Fibroblast of the conjunctiva (primary cell): ENCODE results near the gene KLHL2.
"Not testable (repeated sequence)": the region's sequence is repeated elsewhere in the genome, so short reads cannot be mapped to it uniquely, and the experiment has no call there.

Experiments
- DNase-seq: peaks from one replicate; pipeline ENCODE4 v3.0.0-alpha.2; 2010; ENCODE audit warnings: low read depth

KLHL2 gene

DNA sequence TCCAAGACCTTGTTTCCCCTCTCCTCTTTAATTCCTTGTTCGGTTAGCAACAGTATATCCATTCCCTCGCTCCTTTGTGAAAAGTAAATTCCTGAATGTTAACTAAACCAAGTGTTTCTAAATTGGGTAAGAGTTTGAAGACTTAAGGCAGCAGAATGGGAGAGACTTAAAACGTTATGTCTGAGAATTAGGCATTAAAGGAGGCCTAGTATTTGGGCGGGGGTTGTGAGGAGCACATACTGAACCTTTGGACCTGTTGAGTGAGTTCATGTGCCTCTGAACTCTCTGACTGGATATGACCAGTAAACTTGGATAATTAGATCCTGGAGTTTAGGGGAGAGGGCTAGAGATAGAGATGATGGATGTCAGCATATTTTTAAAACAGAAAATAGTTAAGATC, 121.3 kb downstream of the KLHL2 start:
- no peak for DNase-seq

DNA sequence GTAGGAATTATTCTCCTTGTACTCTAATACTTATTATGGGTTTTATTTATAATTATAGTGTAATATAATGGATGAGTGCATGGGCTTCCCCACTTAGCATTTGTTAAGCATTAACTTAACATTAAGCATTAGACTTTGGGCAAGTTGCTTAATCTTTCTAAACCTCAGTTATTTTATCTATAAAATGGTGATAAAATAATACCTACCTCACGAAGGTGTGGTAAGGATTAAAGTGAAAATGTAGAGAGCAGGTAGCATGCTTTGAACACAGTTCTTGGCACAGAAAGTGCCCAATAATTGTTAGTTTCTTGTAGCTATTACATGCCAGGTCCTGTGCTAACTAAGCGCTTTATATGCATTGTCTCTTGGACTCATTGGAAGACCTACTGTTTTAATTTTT, 122.7 kb downstream of the KLHL2 start:
- no peak for DNase-seq

DNA sequence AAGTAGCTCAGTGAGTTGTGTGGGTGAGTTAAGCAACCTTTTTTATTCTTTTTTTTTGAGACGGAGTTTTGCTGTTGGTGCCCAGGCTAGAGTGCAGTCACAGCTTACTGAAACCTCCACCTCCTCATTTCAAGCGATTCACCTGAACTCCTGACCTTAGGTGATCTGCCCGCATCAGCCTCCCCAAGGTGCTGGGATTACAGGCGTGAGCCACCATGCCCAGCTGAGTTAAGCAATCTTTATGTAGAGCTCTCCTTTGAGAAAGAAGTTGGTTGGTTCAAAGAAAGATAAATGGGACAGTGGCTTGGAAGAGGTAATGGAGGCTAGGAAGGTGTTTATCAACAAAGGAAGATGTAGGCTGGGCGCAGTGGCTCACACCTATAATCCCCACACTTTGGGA, 123.3 kb downstream of the KLHL2 start:
- DNase-seq, result no peak

DNA sequence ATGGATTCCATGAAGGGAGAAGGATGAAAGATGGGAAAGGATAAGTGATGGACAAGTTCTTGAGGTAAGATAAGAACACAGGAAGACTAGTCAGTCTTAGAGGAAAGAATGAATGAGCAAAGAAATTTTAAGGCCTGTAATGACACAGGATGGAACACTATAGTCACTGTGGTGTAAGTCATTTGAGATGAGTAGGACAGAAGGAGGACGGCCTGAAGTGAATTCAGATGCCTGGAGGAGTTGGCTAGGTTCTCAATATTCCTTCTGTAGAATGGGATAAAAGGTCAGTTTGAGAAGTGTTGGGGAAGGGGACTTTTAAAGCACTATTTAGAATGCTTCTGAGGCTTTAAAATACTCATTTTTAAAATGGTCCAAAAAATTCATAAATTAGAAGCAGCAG, 124.0 kb downstream of the KLHL2 start:
- DNase-seq, result no peak

DNA sequence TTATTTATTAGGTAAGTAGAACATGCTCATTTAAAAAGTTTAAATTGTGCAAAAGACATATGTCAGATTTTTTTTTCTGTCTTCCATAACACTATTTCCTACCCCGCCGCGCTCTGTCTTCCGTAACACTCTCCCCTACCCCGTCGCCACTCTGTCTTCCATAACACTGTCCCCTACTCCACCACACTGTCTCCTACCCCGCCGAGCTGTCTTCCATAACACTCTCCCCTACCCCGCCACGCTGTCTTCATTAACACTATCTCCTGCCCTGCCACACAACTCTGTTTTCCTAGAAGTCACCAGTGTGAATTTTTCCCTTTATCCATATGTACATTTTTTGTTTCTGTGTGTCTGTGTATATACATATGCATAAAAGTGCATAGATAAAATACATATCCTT, 124.5 kb downstream of the KLHL2 start:
- no peak for DNase-seq

DNA sequence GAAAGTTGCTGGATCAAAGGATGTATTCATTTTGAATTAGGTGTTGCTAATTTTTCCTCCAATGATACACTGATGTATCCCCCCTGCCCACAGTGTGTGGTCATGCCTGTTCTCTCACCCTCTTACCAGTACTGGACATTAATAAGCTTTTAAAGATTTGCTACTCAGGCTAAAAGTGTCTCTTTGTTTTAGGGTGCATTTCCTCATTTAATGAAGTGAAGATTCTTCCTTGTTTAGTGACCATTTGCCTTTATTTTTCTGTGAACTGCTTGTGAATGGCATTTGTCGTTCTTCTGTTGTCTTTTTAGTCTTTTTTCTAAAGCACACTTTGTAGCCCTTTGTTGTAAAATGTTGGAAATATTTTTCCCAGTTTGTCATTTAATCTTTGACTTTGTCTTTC, 125.1 kb downstream of the KLHL2 start:
- no peak for DNase-seq

DNA sequence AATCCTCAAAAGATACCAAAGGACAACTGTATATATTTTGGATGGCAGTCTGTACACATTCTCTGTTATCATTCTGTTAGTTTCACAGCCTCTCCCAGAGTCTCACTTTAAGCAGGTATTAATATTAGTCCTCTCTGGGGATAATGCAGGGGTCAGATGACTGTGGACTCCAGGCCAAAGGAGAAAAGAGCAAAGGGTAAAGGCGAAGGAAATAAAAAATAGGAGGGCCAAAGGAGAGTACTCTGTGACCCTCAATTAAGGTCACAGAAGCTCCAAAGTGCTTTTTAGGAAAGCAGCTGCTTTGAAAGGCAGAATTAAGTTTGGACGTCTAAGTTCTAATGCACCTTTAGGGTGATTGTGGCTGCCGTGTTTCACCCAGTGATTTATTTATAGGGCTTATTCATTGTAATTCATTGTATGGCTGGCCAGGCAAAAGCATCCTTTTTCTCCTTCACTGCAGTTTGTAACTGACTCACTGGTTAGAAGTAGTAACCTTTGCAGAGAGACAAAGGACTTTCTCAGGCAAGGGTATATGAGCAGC, 127.9 kb downstream of the KLHL2 start:
- no peak for DNase-seq

DNA sequence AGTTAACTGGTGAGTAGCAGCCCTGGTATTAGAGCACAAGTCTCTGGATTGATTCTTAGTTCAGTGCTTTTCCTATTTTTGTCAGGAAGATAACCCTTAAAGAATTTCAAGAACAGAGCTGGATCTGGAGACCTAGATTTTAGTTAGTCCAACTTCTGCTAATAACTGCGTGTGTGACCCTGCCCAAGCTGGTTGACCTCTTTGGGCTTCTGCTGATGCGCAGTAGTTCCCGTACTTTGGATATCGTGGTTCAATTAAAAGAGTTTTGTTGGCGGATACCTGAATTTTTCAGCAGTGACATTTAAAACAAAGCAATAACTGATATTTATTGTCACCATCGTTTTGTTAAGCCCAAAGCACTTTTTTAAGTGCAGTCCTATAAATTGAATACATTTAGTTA, 129.4 kb downstream of the KLHL2 start:
- no peak for DNase-seq

DNA sequence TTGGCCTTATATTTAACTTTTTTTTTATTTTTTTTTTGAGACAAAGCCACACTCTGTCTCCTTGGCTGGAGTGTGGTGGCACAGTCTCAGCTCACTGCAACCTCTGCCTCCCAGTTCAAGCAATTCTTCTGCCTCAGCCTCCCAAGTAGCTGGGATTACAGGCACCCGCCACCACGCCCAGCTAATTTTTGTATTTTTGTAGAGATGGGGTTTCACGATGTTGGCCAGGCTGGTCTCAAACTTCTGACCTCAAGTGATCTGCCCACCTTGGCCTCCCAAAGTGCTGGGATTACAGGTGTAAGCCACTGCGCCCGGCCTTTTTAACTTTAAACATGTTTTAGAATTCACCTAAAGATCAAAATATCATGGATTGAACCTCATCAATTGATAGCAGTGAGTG, 135.0 kb downstream of the KLHL2 start:
- DNase-seq, result not testable (repeated sequence)

DNA sequence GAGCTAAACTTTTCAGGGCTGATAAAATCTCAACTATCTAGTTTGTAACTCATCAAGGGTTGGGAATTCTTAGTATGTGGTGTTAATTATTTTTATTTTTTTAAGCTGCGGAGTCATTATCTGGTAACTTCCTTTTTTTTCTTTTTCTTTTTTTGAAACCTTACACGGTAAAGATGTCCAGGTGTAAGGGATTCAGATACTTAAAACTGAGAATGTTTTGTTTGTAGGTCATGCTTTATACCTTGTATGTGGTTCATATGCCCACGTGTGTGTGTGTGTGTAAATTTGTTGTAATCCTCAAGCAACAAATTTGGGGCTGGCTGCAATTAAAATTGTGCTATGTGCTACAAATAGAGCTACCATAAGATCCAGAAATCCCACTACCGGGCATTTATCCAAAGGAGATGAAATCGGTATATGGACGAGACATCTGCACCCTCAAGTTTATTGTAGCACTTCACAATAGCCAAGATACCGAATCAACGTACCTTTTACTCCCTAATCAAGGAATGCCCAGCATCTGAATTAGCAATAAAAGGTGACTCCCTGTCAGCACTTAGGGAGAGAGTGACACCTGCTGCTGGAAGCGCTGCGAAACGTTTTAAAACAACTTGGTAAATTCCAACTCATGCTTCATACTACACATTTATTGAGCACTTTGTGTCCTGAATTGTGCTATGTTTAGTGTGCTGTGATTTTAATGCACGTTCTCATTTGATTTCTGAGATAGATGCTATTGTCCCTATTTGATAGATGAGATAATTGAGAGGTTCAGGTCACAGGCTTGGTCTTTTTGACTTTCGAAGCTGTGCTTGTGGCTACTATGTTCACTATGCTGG, 136.2 kb downstream of the KLHL2 start:
- no peak for DNase-seq

DNA sequence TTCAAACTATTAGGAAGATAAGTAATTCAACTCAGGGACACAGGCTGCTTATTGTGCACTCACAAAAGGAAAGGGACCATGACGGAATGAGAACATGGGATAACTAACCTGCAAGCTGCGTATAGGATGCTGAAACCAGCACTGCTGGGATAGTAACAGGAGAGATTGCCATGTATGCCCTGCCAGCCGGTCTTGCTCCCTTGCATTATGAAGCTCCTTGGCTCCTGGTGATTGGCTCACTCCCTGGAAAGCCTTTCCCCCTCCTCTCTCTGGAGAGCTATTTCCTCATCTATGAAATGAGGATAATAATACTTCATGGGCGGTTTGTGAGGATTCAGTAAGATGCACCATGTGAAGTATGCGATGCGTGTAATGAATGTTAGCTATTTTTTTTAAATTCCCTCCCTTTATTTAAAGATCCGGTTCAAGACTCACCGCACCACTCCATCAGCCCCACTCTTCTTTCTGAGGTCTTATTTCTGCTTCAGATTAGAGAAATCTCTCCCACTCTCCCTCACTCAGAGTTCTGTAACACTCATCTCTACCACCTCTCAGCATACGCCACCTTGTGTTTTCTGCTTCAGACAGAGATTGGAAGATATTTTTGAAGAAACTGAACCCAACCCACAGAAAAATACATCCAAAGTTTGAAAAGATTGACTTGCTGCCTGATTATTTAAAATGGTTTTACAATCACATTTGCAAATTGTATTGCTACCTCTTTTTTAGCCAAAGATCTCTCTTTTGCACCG, 138.5 kb downstream of the KLHL2 start:
- no peak for DNase-seq

DNA sequence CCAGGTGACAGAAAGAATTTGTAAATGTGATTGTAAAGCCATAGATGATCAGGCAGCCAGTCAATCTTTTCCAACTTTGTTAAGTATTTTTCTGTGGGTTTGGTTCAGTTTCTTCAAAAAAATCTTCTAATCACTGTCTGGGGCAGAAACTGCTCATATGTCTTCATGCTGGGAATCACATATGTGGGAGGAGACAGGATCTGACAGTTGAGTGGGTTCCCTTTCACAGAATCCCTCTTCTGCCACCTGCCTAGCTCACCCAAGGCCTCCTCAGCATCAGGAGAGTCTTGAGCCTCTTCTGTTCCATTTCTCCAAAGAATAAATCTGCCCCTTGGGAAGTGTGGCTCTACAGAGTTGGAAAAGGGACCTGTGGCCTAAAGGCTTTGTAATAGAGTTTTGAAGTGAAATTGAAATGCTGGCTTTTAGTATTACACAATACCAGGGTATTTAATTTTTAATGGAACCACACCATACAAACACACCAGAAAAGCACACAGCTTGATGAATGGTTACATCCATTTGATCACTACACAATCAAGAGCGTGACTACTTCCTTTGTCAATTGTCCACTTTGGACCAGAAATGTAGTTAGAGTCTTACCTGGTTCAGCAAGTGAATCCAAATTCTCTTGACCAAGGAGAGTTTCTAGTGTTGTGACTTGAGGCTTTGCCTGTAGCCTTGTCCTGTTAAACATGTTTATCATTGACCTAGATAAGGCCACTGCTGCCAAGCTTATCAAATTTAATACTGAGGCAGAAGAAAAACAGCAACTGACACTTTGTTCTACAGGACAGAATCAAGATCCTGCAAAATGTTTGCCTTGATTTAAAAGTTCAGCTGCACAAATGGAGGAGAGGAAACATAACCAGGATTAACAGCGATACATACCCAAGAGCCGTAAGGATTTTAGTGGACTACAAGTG, 140.5 kb downstream of the KLHL2 start:
- no peak for DNase-seq

DNA sequence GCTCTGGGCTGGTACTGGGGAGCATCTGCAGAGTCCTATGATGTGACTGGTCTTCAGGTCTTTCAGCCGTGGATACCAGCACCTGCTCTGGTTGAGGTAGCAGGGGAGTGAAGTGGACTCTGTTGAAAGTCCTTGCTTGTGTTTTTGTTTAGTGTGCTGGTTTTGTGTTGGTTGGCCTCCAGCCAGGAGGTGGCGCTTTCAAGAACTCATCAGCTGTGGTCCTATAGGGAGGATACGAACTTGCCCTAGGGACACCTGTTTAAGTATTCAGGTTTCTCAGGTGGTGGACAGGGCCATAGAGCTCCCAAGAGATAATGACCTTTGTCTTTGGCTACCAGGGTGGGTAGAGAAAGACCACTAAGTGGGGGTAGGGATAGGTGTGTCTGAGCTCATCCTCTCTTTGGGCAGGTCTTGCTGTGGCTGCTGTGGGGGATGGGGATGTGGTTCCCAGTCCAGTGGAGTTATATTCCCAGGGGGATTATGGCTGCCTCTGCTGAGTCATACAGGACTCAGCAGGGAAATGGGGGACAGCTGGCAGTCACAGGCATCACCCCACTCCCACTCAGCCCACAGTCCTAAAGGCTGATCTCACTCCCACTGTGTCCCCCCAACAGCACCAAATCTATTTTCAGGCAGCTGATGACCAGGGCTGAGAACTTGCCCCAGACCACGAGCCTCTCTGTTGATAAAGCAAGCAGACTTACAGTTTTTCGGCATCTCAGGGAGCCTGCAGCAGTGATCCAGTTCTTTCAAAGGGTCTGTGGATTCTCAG, 144.2 kb downstream of the KLHL2 start:
- DNase-seq, result no peak

DNA sequence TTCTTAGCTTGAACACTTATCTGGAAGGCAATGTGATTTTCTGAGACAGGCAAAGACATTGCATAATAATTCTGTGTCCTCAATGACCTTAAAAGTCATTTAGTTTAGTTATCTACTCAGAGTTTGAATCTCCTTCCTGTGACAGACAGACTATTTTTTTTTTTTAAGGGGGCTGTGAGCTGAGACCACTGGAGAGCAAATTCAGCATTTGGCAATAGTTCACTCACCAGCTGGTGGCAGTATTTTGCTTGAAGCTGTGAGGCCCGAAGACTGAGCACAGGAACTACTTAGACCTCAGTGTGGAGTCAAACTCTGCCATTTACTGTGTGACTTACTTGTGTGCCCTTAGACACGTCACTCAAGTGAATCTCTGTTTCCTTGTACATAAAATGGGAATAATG, 148.5 kb downstream of the KLHL2 start:
- DNase-seq, result peak; percentile 40

DNA sequence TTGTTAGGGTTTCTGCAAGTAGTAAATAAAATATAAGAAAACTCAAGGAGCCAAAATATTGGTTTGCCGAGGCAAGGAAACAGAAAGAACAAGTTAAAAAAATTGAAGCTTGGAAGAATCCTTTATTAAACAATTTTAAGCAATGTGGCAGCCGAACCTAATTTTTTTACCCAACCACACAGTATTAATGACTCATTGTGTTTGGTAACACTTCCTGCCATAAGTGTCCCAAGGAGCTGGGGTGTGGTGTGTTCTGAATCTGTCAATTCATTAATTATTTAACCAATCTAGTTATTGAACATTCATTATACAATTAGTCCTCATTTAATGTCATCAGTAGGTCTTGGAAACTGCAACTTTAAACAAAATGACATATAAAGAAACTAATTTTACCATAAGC, 152.1 kb downstream of the KLHL2 start:
- no peak for DNase-seq

DNA sequence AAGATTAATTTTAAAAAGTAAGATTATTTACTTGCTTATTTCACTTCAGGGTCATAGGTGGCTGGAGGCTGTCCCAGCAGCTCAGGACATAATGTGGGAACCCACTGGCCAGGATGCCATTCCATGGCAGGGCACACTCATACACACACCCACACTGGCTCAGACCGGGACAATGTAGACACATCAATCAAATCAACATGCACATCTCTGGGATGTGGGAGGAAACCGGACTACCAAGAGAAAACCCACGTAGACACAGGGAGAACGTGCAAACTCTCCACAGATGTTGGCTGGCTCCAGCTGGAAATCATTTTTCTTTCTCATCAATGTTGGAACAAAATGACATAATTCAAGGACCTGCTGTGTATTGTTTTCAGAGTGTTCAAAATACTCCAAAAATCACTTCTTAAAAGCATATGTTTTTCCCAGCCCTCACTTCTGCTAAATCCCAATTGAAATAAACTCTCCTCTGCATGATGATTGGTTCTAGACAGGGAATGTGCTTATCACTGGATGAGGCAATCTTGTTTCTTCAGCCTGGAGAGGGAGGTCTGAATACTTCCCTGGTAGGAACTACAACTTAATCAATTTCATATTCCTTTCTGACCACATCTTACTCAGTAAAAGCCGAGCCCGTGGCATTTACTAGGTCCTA, 152.8 kb downstream of the KLHL2 start:
- no peak for DNase-seq

DNA sequence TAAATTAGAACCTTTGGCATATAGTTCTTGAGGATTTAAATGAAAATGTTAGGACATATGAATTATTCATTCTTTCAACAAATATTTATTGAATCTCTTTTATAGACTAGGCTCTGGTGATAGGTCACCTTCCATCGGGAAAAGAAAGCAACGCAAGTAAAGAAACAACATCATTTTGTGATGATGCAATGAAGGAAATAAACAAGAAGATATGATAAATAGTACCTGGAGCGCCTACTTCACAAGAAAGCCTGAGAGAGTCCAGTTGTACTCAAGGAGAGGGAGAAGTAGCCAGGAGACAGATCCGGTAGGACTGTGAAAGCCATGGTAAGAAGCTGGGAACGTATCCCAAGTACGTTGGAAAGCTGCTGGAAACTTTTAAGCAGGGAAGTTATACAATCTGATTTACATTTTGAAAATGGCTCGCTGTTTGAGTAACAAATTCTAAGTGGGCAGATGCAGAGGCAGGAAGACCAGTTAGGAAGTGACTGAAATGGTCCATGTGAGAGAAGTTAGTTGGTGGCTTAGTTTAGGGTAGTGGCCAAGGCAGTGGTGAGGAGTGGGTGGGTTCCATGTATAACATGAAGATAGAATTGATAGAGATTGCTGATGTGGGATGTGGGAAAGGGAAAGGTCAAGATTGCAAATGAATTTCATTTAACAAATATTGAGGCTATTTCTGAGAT, 153.8 kb downstream of the KLHL2 start:
- no peak for DNase-seq

DNA sequence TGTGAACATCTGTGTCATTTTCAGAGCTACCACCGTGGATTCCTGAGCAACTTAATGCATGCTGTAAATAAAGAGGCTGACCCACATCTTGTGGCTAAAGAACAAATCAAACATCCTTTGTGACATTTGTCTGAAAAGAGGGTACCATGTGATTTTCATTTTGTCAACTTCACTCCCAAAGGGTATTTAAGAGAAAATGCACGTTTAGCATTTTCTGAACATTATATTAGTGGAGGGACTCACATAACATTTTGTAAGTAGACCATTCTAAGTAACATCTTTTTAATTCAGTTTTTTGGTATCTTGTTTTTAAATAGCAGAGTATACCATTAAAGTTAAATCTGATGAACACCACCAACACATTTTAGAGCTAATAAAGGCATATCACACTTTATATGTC, 154.4 kb downstream of the KLHL2 start:
- DNase-seq, result no peak

DNA sequence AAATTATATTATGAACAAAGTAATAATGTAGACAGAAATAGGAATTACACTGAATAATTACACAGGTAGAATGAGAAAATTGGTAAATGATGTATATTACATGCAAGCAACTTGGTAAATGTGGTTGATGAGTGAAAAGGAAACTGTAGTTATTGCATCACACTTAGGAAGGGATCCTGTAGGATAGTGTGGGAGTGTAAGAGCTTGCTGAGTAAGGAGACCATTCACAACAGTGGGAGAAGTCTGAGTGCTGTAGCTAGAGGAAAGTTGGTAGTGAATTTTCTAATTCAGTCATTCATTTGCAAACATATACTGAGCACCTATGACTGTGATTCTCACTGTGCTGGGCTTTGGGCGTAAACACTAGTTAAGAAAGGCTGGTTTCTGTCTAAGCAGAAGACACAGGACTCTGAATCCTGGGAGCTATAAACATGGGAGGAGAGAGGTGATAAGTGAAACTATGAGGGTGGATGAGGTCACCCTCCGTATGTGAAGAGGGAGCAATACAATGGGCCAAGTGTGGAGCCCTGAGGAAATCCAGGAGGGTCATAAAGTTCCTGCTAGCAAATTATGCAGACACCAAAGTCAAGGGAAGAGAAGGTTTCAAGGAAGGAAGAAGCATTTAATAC, 157.2 kb downstream of the KLHL2 start:
- DNase-seq, result no peak

DNA sequence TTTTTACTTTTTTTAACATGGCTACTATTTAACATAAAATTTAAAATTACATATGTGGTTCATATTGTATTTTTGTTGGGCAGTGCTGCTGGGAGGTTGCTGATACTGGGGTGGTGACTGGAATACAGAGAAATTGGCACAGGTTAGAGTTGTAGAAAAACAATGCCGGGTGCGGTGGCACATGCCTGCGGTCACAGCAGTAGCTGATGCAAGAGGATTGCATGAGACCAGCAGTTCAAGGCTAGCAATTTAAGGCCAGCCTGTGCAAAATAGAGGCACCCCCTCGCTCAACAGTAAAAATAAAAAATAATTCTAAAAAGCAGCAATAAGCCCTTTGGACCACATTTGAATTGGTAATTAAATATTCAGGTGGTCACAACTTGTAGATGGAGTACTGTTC, 159.7 kb downstream of the KLHL2 start:
- DNase-seq, result no peak
